Upper lobe of left lung (tissue), 6 donors: ENCODE results near the gene PIM2. TPM values are rescaled to one million over a fixed set of nuclear protein-coding genes. Genes with fewer than 3 reads are reported as not detected.

ENCODE experiments used
- ATAC-seq, 2 donors: fragments of 200-7000 bp; cut with Tn5 transposase; one replicate each; pipeline ENCODE4 v1.9.1; 2022; ENCODE audit warnings: mild to moderate bottlenecking in 2 of 2, moderate library complexity in 2 of 2; ENCODE audit not compliant: low FRiP score in 2 of 2
- DNase-seq, 2 donors: peaks; one replicate each; pipeline ENCODE4 v3.0.0-alpha.2; 2019 to 2020
- H3K27ac ChIP-seq, 4 donors: fragments of 200-600 bp; sonication (generic); one replicate each; pipeline ENCODE4 v1.5.1; 2016 to 2019
- H3K27me3 ChIP-seq, 4 donors: fragments of 200-600 bp; sonication (generic); one replicate each; pipeline ENCODE4 v1.5.1; 2017 to 2019
- H3K36me3 ChIP-seq, 4 donors: fragments of 200-600 bp; sonication (generic); one replicate each; pipeline ENCODE4 v1.5.1; 2016 to 2019
- H3K4me1 ChIP-seq, 4 donors: fragments of 200-600 bp; sonication (generic); one replicate each; pipeline ENCODE4 v1.5.1; 2018 to 2019
- H3K4me3 ChIP-seq, 4 donors: fragments of 200-600 bp; sonication (generic); one replicate each; pipeline ENCODE4 v1.5.1; 2017 to 2019; ENCODE audit warnings: mild to moderate bottlenecking in 2 of 4, moderate library complexity in 1 of 4
- H3K9me3 ChIP-seq, 4 donors: fragments of 200-600 bp; sonication (generic); one replicate each; pipeline ENCODE4 v1.5.1; 2018 to 2019
- CTCF ChIP-seq, 6 experiments: fragments of 450-650 bp in 4 of 6; fragments of 200-600 bp in 2 of 6; sonication (generic) in 2 of 6; IDR thresholded peaks; one replicate each; pipeline ENCODE4 v1.5.1; 2016 to 2019; ENCODE audit warnings: antibody characterized with exemption in 6 of 6
- EP300 ChIP-seq, 4 donors: sonication (generic); formaldehyde crosslinking; IDR thresholded peaks; one replicate each; pipeline ENCODE4 v1.5.1; 2017; ENCODE audit warnings: antibody characterized with exemption in 4 of 4, control low read depth in 2 of 4
- POLR2A ChIP-seq, 4 donors: fragments of 450-650 bp; IDR thresholded peaks; one replicate each; pipeline ENCODE4 v1.5.1; 2016 to 2017; ENCODE audit warnings: antibody characterized with exemption in 4 of 4, mild to moderate bottlenecking in 2 of 4
- POLR2AphosphoS5 ChIP-seq, 2 donors: sonication (generic); formaldehyde crosslinking; IDR thresholded peaks; one replicate each; pipeline ENCODE4 v1.5.1; 2017; ENCODE audit warnings: antibody characterized with exemption in 2 of 2
- WGBS, 2 donors: methylation state at CpG; one replicate each; pipeline ENCODE4 v1.1.5; 2017 to 2018; 5-methylcytosine and 5-hydroxymethylcytosine counted together
- total RNA-seq, 6 donors: library from RNA; depleted of rRNA in 4 of 6; stranded (reverse); fragments of >200 nt in 4 of 6; gene quantifications; one replicate each; pipeline versions ENCODE4 v1.1.0 to v1.2.1, GENCODE V29; 2016 to 2021
- donor health status: DM: no; HTN: no; CAD: no; lungs with moderate emphysema.
- donor health status: DM: no; HTN: yes; CAD: no; lungs with severe emphysema.

Gene PIM2
- total RNA-seq, 6 donors from 2014 or later = 16.3 to 36.1 (median 26.2) TPM

GRCh38 chrX:48961585-48962091, 42.8 kb upstream of the PIM2 start:
- Histone ChIP-seq H3K4me1 (peaks cover 0 to under 1% (median 0%) of the 10 kb centered on the region in 4 donors), H3K9me3 (no peaks in the 10 kb centered on the region), H3K4me3 (no peak overlapping the region), H3K27ac (peak overlapping the region in 1 of 4 donors; percentile 46), H3K27me3 (no peaks in the 10 kb centered on the region), H3K36me3 (no peaks in the 10 kb centered on the region)
- ATAC-seq = no peak
- TF ChIP-seq CTCF (IDR thresholded peaks at IDR 0.05) (no peak), POLR2AphosphoS5 (IDR thresholded peaks at IDR 0.05) (no peak), POLR2A (IDR thresholded peaks at IDR 0.05) (no peak), EP300 (IDR thresholded peaks at IDR 0.05) (no peak)
- no peak for DNase-seq
- WGBS, 2 donors = 40 to 55% methylated on average over 1 to 5 of the region's 5 CpGs

- Histone ChIP-seq H3K4me1 (peaks cover 10 to 14% (median 11%) of the 10 kb centered on the region in 4 donors), H3K27me3 (no peaks in the 10 kb centered on the region), H3K4me3 (no peak overlapping the region), H3K36me3 (peaks cover 0 to 6% (median 0%) of the 10 kb centered on the region in 4 donors), H3K27ac (no peak overlapping the region), H3K9me3 (no peaks in the 10 kb centered on the region)
- ATAC-seq (no peak), DNase-seq (no peak)
- 86 to 92% methylated on average over 2 of the region's 2 CpGs for WGBS, 2 donors
- TF ChIP-seq CTCF (IDR thresholded peaks at IDR 0.05) = no peak
- no peak for TF ChIP-seq POLR2AphosphoS5 (IDR thresholded peaks at IDR 0.05)
- TF ChIP-seq POLR2A (IDR thresholded peaks at IDR 0.05) = no peak
These were observed 41.5 kb upstream of the PIM2 start for GRCh38 chrX:48960291-48960690.

GRCh38 chrX:48958635-48959094, 39.8 kb upstream of the PIM2 start:
- ATAC-seq (peak in 1 of 2 donors; percentile 37), DNase-seq (no peak)
- Histone ChIP-seq H3K9me3 (no peaks in the 10 kb centered on the region), H3K27ac (peak overlapping the region; percentile 94 to 97 (median 96)), H3K36me3 (peaks cover 0 to 8% (median 0%) of the 10 kb centered on the region in 4 donors), H3K4me1 (peaks cover 12 to 29% (median 14%) of the 10 kb centered on the region in 4 donors), H3K4me3 (peak overlapping the region; percentile 1 to 76 (median 64)), H3K27me3 (no peaks in the 10 kb centered on the region)
- no peak for TF ChIP-seq EP300 (IDR thresholded peaks at IDR 0.05)
- TF ChIP-seq POLR2A (IDR thresholded peaks at IDR 0.05) = no peak
- TF ChIP-seq CTCF (IDR thresholded peaks at IDR 0.05) = no peak
- no peak for TF ChIP-seq POLR2AphosphoS5 (IDR thresholded peaks at IDR 0.05)
- 1 to 42% methylated on average over 14 to 20 of the region's 21 CpGs for WGBS, 2 donors

GRCh38 chrX:48957827-48958634, 39.2 kb upstream of the PIM2 start:
- peak; percentile 95 to 96 for ATAC-seq
- H3K36me3 ChIP-seq = peaks cover 0 to 8% (median 0%) of the 10 kb centered on the region in 4 donors
- peak; percentile 96 to 97 for DNase-seq
- H3K4me3 ChIP-seq = peak overlapping the region; percentile 33 to 76 (median 64)
- peaks cover 14 to 35% (median 16%) of the 10 kb centered on the region in 4 donors for H3K4me1 ChIP-seq
- H3K27me3 ChIP-seq = no peaks in the 10 kb centered on the region
- no peaks in the 10 kb centered on the region for H3K9me3 ChIP-seq
- H3K27ac ChIP-seq = peak overlapping the region; percentile 94 to 97 (median 96)
- peak; percentile 77 to 94 for TF ChIP-seq POLR2AphosphoS5 (IDR thresholded peaks at IDR 0.05)
- peak in 3 of 4 donors; percentile 16 to 82 (median 79) for TF ChIP-seq POLR2A (IDR thresholded peaks at IDR 0.05)
- no peak for TF ChIP-seq CTCF (IDR thresholded peaks at IDR 0.05)
- TF ChIP-seq EP300 (IDR thresholded peaks at IDR 0.05) = peak in 1 of 4 donors; percentile 16
- WGBS, 2 donors = 1 to 52% methylated on average over 28 to 57 of the region's 66 CpGs
